Endothelial cell of umbilical vein (primary cell): ENCODE measurements around the gene SKIC3. TPM values are rescaled to one million over a fixed set of nuclear protein-coding genes. Genes with fewer than 3 reads are reported as not detected.

ENCODE experiments used
- BruUV-seq: library from RNA; stranded (reverse); fragments of 400-500 nt; replicated peaks from 2 replicates; lab custom pipeline; 2021; lab: Mats Ljungman, UMichigan
- CTCF ChIA-PET: fragments of 300-600, 350-600 bp; sonication (Branson Sonifier 250); formaldehyde crosslinking; loops from one replicate; lab custom pipeline; 2021; ENCODE audit warnings: antibody characterized with exemption, inconsistent platforms; lab: Charles Lee
- POLR2A ChIA-PET: fragments of 300-600, 350-600 bp; sonication (Branson Sonifier 250); formaldehyde crosslinking; loops from one replicate; lab custom pipeline; 2021; ENCODE audit warnings: antibody characterized with exemption, inconsistent platforms; lab: Charles Lee
- DNase-seq: peaks from one replicate; pipeline ENCODE4 v3.0.0-alpha.2; 2011; ENCODE audit warnings: low read depth, low spot score
- FAIRE-seq: peaks from 2 replicates; lab custom pipeline; 2011; peaks lifted over from hg19 to GRCh38; lab: Jason Lieb, UNC
- H2AFZ ChIP-seq: 2 replicates; pipeline ENCODE4 v1.6.0; 2012; ENCODE audit warnings: low read depth, low read length, control low read depth, inconsistent platforms
- H3K27ac ChIP-seq: 2 replicates; pipeline ENCODE4 v1.5.1; 2011; ENCODE audit warnings: low read depth, mild to moderate bottlenecking, control low read depth, low read length, moderate library complexity; ENCODE audit not compliant: insufficient read depth
- H3K27me3 ChIP-seq, 2 experiments: 2 replicates each; pipeline versions ENCODE4 v1.6.0 to v1.6.1; 2011; ENCODE audit warnings: low read length in 2 of 2, mixed read lengths in 1 of 2; ENCODE audit not compliant: control insufficient read depth in 2 of 2, insufficient read depth in 2 of 2
- H3K36me3 ChIP-seq, 2 experiments: 2 replicates in 1 of 2; 3 replicates in 1 of 2; pipeline ENCODE4 v1.5.1; 2011; ENCODE audit warnings: low read length in 2 of 2, mild to moderate bottlenecking in 1 of 2, moderate library complexity in 1 of 2; ENCODE audit not compliant: control insufficient read depth in 2 of 2, insufficient read depth in 2 of 2; ENCODE audit errors: extremely low read depth in 1 of 2
- H3K4me1 ChIP-seq: 3 replicates; pipeline ENCODE4 v1.5.1; 2011; ENCODE audit warnings: mild to moderate bottlenecking, low read length; ENCODE audit not compliant: control insufficient read depth, insufficient read depth; ENCODE audit errors: extremely low read depth
- H3K4me2 ChIP-seq: 2 replicates; pipeline ENCODE4 v1.6.1; 2011; ENCODE audit warnings: low read length, control low read depth, mixed read lengths; ENCODE audit not compliant: insufficient read depth
- H3K4me3 ChIP-seq, 3 experiments: fragments of 200-600 bp in 1 of 3; sonication (generic), shearing (Covaris generic) in 1 of 3; replicated peaks in 1 of 3; 2 replicates each; pipeline ENCODE4 v1.5.1; 2011 to 2016; ENCODE audit warnings: control low read depth in 3 of 3, low read length in 3 of 3, mild to moderate bottlenecking in 2 of 3, inconsistent platforms in 1 of 3, low read depth in 1 of 3, moderate library complexity in 1 of 3; ENCODE audit not compliant: insufficient read depth in 1 of 3
- H3K79me2 ChIP-seq: 2 replicates; pipeline ENCODE4 v1.6.0; 2012; ENCODE audit warnings: low read length, inconsistent platforms; ENCODE audit not compliant: control insufficient read depth, insufficient read depth
- H3K9ac ChIP-seq: replicated peaks from 2 replicates; pipeline ENCODE3; 2011; ENCODE audit warnings: low read length, control low read depth; ENCODE audit not compliant: insufficient read depth; ENCODE audit errors: extremely low read depth
- H3K9me1 ChIP-seq: replicated peaks from 3 replicates; pipeline ENCODE4 v1.6.0; 2011; ENCODE audit warnings: mild to moderate bottlenecking, low read length; ENCODE audit not compliant: control insufficient read depth, insufficient read depth; ENCODE audit errors: extremely low read depth
- H3K9me3 ChIP-seq: replicated peaks from 2 replicates; pipeline ENCODE4 v1.5.1; 2012; ENCODE audit warnings: low read length, inconsistent platforms; ENCODE audit not compliant: control insufficient read depth, insufficient read depth
- H4K20me1 ChIP-seq: replicated peaks from 2 replicates; pipeline ENCODE3; 2011; ENCODE audit warnings: mild to moderate bottlenecking, low read length; ENCODE audit not compliant: control insufficient read depth, insufficient read depth; ENCODE audit errors: extremely low read depth
- CTCF ChIP-seq, 2 donors: IDR thresholded peaks; 1 replicate in 1 of 2; 2 replicates in 1 of 2; pipeline ENCODE4 v1.5.1; 2011; ENCODE audit warnings: low read length in 2 of 2, mild to moderate bottlenecking in 2 of 2, moderate library complexity in 2 of 2, control low read depth in 1 of 2, inconsistent platforms in 1 of 2, low read depth in 1 of 2; ENCODE audit not compliant: insufficient read depth in 1 of 2; ENCODE audit errors: extremely low read depth in 1 of 2
- EZH2 ChIP-seq: IDR thresholded peaks from 2 replicates; pipeline ENCODE4 v1.6.1; 2012; ENCODE audit warnings: borderline replicate concordance, low read depth, mild to moderate bottlenecking, moderate library complexity, low read length, inconsistent platforms; ENCODE audit not compliant: severe bottlenecking
- FOS ChIP-seq: IDR thresholded peaks from 2 replicates; pipeline ENCODE4 v1.6.1; 2011; ENCODE audit warnings: mild to moderate bottlenecking, low read length, moderate library complexity, borderline replicate concordance; ENCODE audit not compliant: insufficient read depth
- GATA2 ChIP-seq: IDR thresholded peaks from 2 replicates; pipeline ENCODE4 v1.7.0; 2011; ENCODE audit warnings: low read depth, mild to moderate bottlenecking, moderate library complexity, mixed read lengths, low read length; ENCODE audit not compliant: insufficient read length, insufficient read depth
- JUN ChIP-seq: IDR thresholded peaks from 2 replicates; pipeline ENCODE4 v1.6.1; 2011; ENCODE audit warnings: borderline replicate concordance, low read depth; ENCODE audit not compliant: insufficient read length, insufficient read depth
- MAX ChIP-seq: IDR thresholded peaks from 2 replicates; pipeline ENCODE4 v1.6.1; 2011; ENCODE audit not compliant: insufficient read depth, insufficient read length
- MYC ChIP-seq: IDR thresholded peaks from one replicate; pipeline ENCODE4 v1.6.1; 2011; ENCODE audit warnings: mild to moderate bottlenecking, low read depth, low read length
- POLR2A ChIP-seq: IDR thresholded peaks from 2 replicates; pipeline ENCODE4 v1.6.1; 2012; ENCODE audit warnings: low read depth, mild to moderate bottlenecking, control low read depth, low read length
- POLR2AphosphoS5 ChIP-seq: IDR thresholded peaks from 2 replicates; pipeline ENCODE4 v1.6.1; 2012; ENCODE audit warnings: low read depth, mild to moderate bottlenecking, control low read depth, low read length, moderate library complexity; ENCODE audit not compliant: insufficient read depth
- dilution Hi-C: fragments of 300-500 bp; cut with MboI; formaldehyde crosslinking; loops from one replicate; pipeline ENCODE4 v1.15.0; 2019; ENCODE audit warnings: low sequenced_read_pairs; ENCODE audit not compliant: extremely low pct_ligation_motif_present
- intact Hi-C: fragments of 100-400 bp; cut with micrococcal nuclease; formaldehyde crosslinking; loops from one replicate; pipeline ENCODE4 v1.10.0; 2022
- polyA plus RNA-seq, 4 experiments: library from polyadenylated mRNA; depleted of rRNA in 3 of 4; stranded (reverse) in 3 of 4; unstranded in 1 of 4; fragments of >200 nt; gene quantifications; 2 replicates each; pipeline versions ENCODE4 v1.2.1 to v1.2.3, GENCODE V29; 2011 to 2012; ENCODE audit warnings: missing spikeins in 1 of 4
- total RNA-seq: library from RNA; stranded (reverse); gene quantifications from 2 replicates; pipeline ENCODE4 v1.2.3, GENCODE V29; 2021

The SKIC3 gene
- total and polyA plus RNA-seq, 2 donors (not counting 3 experiments of a cell fraction or from before 2014, with no cell fraction given): 18.8 to 100 TPM

GRCh38 chr5:95557841-95558240 lies 3.1 kb upstream of the SKIC3 start:
- H3K9me1 ChIP-seq: no peaks in the 10 kb centered on the region
- ChIA-PET CTCF (no interaction called here), POLR2A (no interaction called here)
- no TSS peak for BruUV-seq
- FAIRE-seq: no peak
- H3K4me2 ChIP-seq: no peak overlapping the region
- H3K27ac ChIP-seq: no peak overlapping the region
- no peak for TF ChIP-seq MAX
- no peak for TF ChIP-seq FOS
- no peak for TF ChIP-seq POLR2A
- TF ChIP-seq MYC: no peak
- intact Hi-C loops (loop anchor here (5.0 kb wide), 1 partner anchor 174 kb away; the partner anchor contains the start of gene RHOBTB3), dilution Hi-C loops (no loop called here)
- no peak overlapping the region for H3K4me3 ChIP-seq
- H3K4me1 ChIP-seq: peaks cover 15% of the 10 kb centered on the region
- peaks cover 28% of the 10 kb centered on the region for H3K79me2 ChIP-seq
- no peak overlapping the region for H3K9ac ChIP-seq
- peaks cover 0 to 1% of the 10 kb centered on the region in 2 experiments for H3K36me3 ChIP-seq
- no peaks in the 10 kb centered on the region for H3K9me3 ChIP-seq
- DNase-seq: no peak
- no peaks in the 10 kb centered on the region for H4K20me1 ChIP-seq
- no peak overlapping the region for H2AFZ ChIP-seq
- H3K27me3 ChIP-seq: no peaks in the 10 kb centered on the region

- intact Hi-C loops: loop anchor here (1.0 to 5.0 kb wide), 4 partner anchors 65 to 528 kb away; partner anchors contain the start of genes GPR150 and RHOBTB3
- H4K20me1 ChIP-seq: no peaks in the 10 kb centered on the region
- no peaks in the 10 kb centered on the region for H3K9me1 ChIP-seq
- BruUV-seq: no TSS peak
- no peaks in the 10 kb centered on the region for H3K27me3 ChIP-seq
- peaks cover 15% of the 10 kb centered on the region for H3K4me1 ChIP-seq
- dilution Hi-C loops: no loop called here
- no peak for TF ChIP-seq GATA2
- TF ChIP-seq MYC: no peak
- no peak for TF ChIP-seq POLR2A
- no peak for TF ChIP-seq FOS
- no peak for TF ChIP-seq CTCF (IDR thresholded peaks at IDR 0.05; ENCODE audit: extremely low read depth in 1 of 2, insufficient read depth in 1 of 2, low read depth in 1 of 2, low read length in 2 of 2)
- TF ChIP-seq JUN: no peak
- no peak for TF ChIP-seq EZH2
- TF ChIP-seq POLR2AphosphoS5: no peak
- TF ChIP-seq MAX: no peak
- peak overlapping the region; percentile 31 for H3K27ac ChIP-seq
- CTCF ChIA-PET: interaction anchor here (1.0 to 1.1 kb wide), 5 partner anchors 23 to 288 kb away, joined by 3 to 4 read pairs (median 3); no protein-coding TSS in a partner anchor
- H3K4me2 ChIP-seq: peak overlapping the region; percentile 93
- no peaks in the 10 kb centered on the region for H3K9me3 ChIP-seq
- FAIRE-seq: no peak
- peak overlapping the region; percentile 69 for H3K9ac ChIP-seq
- POLR2A ChIA-PET: no interaction called here
- peaks cover 0 to 3% of the 10 kb centered on the region in 2 experiments for H3K36me3 ChIP-seq
- peaks cover 44% of the 10 kb centered on the region for H3K79me2 ChIP-seq
- DNase-seq: no peak
- H2AFZ ChIP-seq: peak overlapping the region; percentile 87
- peak overlapping the region; percentile 57 to 90 (median 86) for H3K4me3 ChIP-seq
These were observed 776 bp upstream of the SKIC3 start for GRCh38 chr5:95555553-95555952.
